BE2C (cell line): ENCODE results near the gene BLOC1S6.
A peak's percentile ranks its signal among the peaks of the same experiment; 100 is the strongest.

Source experiments
- DNase-seq: peaks from one replicate; pipeline ENCODE4 v3.0.0-alpha.2; 2020
- H3K27me3 ChIP-seq: fragments of 250-450 bp; sonication (Bioruptor Pico); 2 replicates; pipeline ENCODE4 v1.5.1; 2020; ENCODE audit warnings: mild to moderate bottlenecking
- H3K36me3 ChIP-seq: fragments of 250-450 bp; sonication (Bioruptor Pico); 2 replicates; pipeline ENCODE4 v1.5.1; 2020; ENCODE audit warnings: mild to moderate bottlenecking
- H3K4me1 ChIP-seq: fragments of 250-450 bp; sonication (Bioruptor Pico); 2 replicates; pipeline ENCODE4 v1.5.1; 2020
- H3K4me3 ChIP-seq: 2 replicates; pipeline ENCODE4 v1.5.1; 2011; ENCODE audit warnings: low read depth, low read length
- H3K9me3 ChIP-seq: fragments of 250-450 bp; sonication (Bioruptor Pico); 2 replicates; pipeline ENCODE4 v1.5.1; 2020
- CTCF ChIP-seq: IDR thresholded peaks from 2 replicates; pipeline ENCODE4 v1.5.1; 2012; ENCODE audit warnings: mild to moderate bottlenecking, low read depth, low read length

The BLOC1S6 gene

GRCh38 chr15:45594835-45595530, 7.8 kb downstream of the BLOC1S6 start:
- no peak for TF ChIP-seq CTCF
- no peaks in the 10 kb centered on the region for H3K27me3 ChIP-seq
- no peak overlapping the region for H3K4me3 ChIP-seq
- no peak for DNase-seq
- no peaks in the 10 kb centered on the region for H3K4me1 ChIP-seq
- peaks cover 21% of the 10 kb centered on the region for H3K36me3 ChIP-seq
- H3K9me3 ChIP-seq, result no peaks in the 10 kb centered on the region

GRCh38 chr15:45603881-45604280, 16.7 kb downstream of the BLOC1S6 start:
- DNase-seq, result no peak
- no peak for TF ChIP-seq CTCF
- no peaks in the 10 kb centered on the region for H3K4me1 ChIP-seq

GRCh38 chr15:45604326-45604725, 17.1 kb downstream of the BLOC1S6 start:
- DNase-seq, result no peak
- TF ChIP-seq CTCF, result no peak
- no peaks in the 10 kb centered on the region for H3K27me3 ChIP-seq
- peaks cover 11% of the 10 kb centered on the region for H3K36me3 ChIP-seq
- H3K9me3 ChIP-seq, result no peaks in the 10 kb centered on the region
- H3K4me1 ChIP-seq, result no peaks in the 10 kb centered on the region
- H3K4me3 ChIP-seq, result no peak overlapping the region

More at GRCh38 chr15:45603881-45604280, 16.7 kb downstream of the BLOC1S6 start:
- Histone ChIP-seq H3K27me3 (no peaks in the 10 kb centered on the region), H3K4me3 (no peak overlapping the region), H3K9me3 (no peaks in the 10 kb centered on the region), H3K36me3 (peaks cover 11% of the 10 kb centered on the region)

- Histone ChIP-seq H3K4me3 (no peak overlapping the region), H3K4me1 (no peaks in the 10 kb centered on the region), H3K27me3 (no peaks in the 10 kb centered on the region), H3K9me3 (no peaks in the 10 kb centered on the region), H3K36me3 (peaks cover 11% of the 10 kb centered on the region)
- no peak for TF ChIP-seq CTCF
- DNase-seq, result no peak
Observed at GRCh38 chr15:45606413-45606812, 19.2 kb downstream of the BLOC1S6 start.

- H3K4me3 ChIP-seq, result no peak overlapping the region
- no peaks in the 10 kb centered on the region for H3K27me3 ChIP-seq
- H3K9me3 ChIP-seq, result no peaks in the 10 kb centered on the region
- DNase-seq, result no peak
- peaks cover 11% of the 10 kb centered on the region for H3K36me3 ChIP-seq
- no peaks in the 10 kb centered on the region for H3K4me1 ChIP-seq
- TF ChIP-seq CTCF, result no peak
Observed at GRCh38 chr15:45606841-45607240, 19.7 kb downstream of the BLOC1S6 start.

- H3K4me1 ChIP-seq, result no peaks in the 10 kb centered on the region
- no peak for DNase-seq
- H3K9me3 ChIP-seq, result no peaks in the 10 kb centered on the region
Observed at GRCh38 chr15:45611305-45611704, 24.1 kb downstream of the BLOC1S6 start.

More at GRCh38 chr15:45611305-45611704, 24.1 kb downstream of the BLOC1S6 start:
- H3K36me3 ChIP-seq, result peaks cover 3% of the 10 kb centered on the region; the same call in 1 of the 2 replicates
- H3K4me3 ChIP-seq, result no peak overlapping the region
- no peaks in the 10 kb centered on the region for H3K27me3 ChIP-seq
- TF ChIP-seq CTCF, result peak; percentile 47
